GM19099 (cell line): ENCODE results near the gene TFG.

Experiments
- POLR2A ChIP-seq: IDR thresholded peaks from 3 replicates; pipeline ENCODE4 v1.6.1; 2011; ENCODE audit warnings: low read depth; ENCODE audit not compliant: insufficient read length; ENCODE audit errors: extremely low read depth

TFG gene

DNA sequence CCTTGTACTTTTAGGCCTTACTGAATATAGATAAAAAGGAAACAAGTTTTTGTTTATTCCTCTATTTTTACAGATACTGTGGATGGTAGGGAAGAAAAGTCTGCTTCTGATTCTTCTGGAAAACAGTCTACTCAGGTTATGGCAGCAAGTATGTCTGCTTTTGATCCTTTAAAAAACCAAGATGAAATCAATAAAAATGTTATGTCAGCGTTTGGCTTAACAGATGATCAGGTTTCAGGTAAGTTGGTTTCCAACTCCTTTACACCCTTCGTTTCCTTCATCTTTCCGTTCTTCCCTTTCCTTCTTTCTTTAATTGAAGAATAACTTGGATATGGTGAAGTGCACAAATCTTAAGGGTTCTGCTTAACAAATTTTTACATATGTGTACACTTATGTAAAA is 23.1 kb downstream of the TFG start:
- no peak for TF ChIP-seq POLR2A

DNA sequence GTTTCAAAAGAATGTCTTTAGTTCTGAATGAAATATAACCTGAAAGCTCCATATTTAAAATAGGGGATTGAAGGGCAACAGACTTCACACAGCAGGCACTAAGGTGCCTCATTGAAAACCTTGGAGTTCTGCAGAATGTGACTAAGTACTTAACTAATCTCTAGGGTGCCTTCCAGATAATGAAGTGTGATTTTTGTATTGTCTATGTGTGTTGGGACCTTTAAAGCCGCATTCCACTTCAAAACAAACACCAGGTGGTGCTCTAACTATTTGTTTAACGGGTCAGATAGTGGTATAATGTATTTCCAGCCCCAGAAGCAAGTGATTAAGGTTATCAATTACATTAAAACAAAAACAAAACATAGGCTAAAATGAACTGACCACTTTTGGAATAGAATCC is 28.0 kb downstream of the TFG start:
- no peak for TF ChIP-seq POLR2A

DNA sequence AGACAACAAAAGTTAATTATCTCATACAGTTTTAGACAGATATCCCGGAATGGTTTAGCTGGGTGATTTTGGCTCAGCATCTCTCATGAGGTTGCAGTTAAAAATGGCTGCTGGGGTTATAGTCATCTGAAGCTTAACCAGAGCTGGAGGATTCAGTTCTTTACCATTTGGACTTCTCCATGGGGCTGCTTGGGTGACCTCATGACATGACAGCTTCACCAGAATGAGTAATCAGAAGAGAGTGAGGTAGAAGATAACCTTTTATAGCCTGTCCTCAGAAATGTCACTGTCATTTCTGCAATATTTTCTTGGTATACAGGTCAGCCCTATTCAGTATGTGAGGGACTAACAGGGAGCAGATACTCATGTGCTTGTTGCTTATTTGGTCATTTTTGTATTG is 30.9 kb downstream of the TFG start:
- no peak for TF ChIP-seq POLR2A

DNA sequence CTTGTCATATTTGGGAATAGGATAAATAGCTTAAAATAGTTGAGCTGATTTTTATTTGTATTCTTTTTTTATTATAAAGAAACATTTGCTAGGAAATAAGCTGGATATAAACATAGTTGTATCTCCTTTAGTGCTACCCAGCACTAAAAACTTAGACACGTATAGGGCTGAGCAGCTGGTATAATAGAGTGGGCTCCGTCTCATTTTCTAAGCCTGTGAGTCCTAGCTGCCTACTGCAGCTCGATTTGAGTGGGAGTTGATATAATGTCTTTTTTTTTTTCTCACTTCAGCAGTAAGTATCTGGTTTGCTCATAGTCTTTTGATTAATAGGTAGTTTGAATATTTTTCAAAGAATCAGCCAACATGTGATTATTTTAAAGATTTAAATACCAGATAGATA is 34.2 kb downstream of the TFG start:
- TF ChIP-seq POLR2A: no peak

DNA sequence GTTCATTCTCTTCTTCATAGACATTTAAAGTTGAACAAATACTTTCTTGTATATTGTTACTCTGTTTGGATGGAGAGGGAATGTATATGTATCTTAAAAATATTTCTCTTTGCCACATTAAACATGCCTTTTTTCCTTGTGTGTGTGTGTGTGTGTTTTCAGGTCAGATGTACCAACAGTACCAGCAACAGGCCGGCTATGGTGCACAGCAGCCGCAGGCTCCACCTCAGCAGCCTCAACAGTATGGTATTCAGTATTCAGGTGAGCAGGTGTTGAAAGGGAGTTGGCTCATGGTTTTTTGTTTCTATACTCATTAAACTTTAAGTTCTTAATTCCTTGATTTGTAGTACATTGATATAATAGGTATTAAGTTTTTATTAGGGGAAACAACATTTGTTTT is 35.4 kb downstream of the TFG start:
- no peak for TF ChIP-seq POLR2A

DNA sequence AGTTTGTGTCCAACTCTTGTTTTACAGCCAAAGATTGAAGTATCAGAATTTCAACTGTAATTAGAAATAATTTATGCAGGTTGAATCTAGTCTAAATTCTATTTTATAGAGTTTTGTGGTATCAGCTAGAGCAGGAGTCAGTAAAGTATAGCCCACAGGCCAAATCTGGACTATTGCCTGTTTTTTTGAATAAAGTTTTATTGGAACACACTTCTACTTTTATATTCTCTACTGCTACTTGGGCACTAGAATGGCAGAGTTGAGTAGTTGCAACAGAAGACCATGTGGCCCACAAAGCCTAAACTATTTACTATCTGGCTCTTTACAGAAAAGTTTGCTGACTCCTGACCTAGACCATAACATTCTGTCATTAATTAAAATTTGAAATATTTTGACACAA is 36.3 kb downstream of the TFG start:
- TF ChIP-seq POLR2A: no peak

DNA sequence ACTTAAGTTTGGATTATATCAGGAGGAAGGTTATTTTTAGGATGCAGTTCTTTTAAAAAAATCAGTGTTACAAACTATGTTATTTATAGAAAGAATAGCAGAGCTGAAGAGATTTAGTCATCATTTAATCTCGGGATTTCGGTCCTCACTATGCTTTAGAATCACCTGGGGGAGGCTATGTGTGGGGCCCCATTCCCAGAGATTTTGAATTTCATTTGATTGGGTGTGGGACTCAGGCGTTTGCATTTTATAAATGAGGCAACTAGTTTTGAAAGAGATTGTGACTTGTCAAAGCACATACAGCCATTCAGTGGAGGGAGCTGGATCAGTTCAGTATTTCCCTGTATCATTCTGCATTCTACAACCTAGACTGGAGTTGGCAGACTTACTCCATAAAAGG is 36.8 kb downstream of the TFG start:
- TF ChIP-seq POLR2A: no peak

DNA sequence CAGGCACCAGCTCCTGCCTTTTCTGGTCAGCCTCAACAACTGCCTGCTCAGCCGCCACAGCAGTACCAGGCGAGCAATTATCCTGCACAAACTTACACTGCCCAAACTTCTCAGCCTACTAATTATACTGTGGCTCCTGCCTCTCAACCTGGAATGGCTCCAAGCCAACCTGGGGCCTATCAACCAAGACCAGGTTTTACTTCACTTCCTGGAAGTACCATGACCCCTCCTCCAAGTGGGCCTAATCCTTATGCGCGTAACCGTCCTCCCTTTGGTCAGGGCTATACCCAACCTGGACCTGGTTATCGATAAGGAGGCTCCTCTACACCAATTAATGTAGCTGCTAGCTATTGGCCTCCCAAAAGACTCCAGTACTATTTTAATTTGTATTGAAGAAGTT is 38.9 kb downstream of the TFG start:
- TF ChIP-seq POLR2A: no peak

DNA sequence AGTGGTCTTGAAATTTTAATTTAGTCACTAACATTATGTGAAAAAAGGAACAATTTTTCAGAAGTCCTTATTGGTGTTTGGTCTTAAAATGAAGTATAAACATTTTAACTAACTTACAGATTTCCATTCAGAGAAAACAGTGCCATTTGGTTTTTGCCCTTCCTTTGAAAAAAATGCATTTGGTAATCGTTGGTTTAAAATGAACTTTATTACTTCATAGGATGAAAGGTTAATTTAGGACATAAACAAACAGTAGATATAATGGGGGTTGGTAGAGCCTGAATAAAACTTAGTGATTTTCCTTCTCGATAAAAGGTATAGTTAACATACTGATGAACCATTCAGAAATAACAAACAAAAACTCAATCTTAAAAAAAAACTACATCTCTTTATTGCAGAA is 39.7 kb downstream of the TFG start:
- no peak for TF ChIP-seq POLR2A

DNA sequence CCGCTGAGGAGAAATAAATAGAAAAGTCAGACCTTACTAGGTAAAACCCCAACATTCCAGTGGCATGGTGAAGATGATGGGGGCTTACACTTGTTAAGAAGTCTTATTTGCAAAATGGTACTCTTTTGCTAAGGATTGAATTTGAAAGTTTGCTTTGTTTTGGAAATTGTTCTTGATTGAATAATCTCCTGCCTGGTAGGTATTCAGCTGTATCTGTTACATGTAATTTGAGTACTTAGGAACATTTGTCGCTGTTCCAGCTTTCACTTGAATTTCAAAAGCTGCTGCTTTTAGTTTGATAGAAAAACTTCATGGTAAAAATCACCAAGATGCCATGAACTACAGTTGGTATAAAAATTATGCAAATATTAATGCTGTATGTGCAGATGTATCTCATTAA is 44.6 kb downstream of the TFG start:
- no peak for TF ChIP-seq POLR2A

DNA sequence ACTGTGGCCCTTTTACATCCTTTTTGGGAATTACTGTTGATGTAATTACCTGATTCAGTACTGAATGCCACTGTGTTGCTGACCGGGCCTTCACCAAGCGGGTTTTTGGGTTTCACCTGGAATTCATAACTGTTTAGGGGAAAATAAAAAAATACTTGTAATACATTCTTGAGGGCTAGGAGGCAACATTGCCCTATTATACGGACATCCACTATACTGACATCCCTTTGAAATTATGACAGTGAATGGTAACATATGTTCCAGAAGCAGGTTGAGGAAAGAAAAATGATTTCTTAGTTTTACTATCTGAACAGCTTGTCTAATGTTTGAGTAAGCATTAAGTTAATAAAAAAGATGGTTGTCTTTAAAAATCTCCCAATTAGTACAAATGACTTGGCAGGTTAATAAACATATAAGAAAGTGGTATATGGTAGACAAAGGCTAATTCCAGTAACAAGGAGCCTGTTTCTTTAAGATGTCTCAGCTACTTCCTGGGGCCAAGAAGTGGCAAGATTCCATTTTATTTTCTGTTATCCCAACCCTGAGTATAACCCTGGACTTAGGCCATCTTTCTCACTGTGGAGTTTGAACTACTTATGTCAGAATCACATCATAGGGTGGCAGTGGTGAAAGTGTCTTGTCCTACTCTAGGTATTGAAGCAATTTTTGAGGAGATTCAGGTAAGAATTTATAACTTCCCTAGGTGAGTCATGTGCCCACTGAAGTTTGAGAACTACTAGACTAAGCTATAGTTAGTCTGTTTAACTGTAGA is 45.5 kb downstream of the TFG start:
- TF ChIP-seq POLR2A: no peak

DNA sequence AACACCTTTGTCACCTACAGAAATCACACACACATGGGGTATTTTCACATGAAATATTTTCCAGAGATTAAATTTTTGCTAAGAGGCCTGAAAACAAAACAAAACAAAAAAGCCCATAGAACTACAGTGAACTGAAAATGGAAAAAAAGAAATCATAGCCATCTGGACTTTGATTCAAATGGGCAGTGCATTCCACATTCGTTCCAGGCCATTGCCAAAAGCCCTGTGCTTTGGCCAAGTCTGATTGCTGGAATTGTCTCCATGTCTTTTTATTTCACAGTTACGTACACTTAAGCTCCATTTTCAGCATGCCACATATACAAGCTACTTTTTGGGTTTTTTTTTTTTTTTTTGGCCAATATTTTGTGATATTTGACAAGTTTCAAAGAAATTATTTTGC is 47.1 kb downstream of the TFG start:
- no peak for TF ChIP-seq POLR2A

DNA sequence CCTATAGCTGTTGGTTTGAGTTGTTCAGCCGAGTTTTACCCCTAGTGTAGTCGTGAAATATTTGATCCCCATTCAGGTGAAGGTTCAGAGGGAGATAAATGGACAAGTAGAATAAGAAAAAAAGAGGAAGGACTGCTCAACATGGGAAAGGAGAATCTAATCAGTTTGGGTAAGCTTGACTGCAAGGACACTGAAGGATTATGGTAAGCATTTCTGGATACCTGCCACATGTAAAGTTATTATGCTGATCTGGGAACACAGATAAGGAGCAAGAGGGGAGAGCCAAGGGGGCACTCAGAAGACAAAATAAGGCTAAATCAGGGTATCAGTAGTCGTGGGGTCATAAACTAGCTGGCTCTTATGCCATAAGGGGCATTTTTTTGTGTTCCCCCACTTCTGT is 49.9 kb downstream of the TFG start:
- TF ChIP-seq POLR2A: no peak

DNA sequence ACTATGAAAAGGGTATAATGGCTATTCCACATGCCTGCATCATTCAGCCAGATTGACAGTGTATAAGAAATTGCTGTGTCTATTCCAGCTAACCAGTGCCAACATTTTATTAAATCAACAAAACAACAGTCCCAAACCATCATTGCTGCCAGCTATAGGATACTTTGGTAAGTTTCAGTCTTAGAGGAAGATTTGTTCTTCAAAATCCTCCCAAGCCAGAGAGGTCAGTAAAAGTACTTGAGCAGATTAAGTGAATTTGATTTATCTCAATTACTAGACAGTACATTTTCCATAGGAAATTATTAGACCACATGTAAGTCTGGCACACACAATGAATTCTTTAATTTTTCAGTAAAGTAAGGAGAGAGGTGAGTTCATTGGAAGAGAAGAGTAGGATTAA is 50.7 kb downstream of the TFG start:
- no peak for TF ChIP-seq POLR2A

DNA sequence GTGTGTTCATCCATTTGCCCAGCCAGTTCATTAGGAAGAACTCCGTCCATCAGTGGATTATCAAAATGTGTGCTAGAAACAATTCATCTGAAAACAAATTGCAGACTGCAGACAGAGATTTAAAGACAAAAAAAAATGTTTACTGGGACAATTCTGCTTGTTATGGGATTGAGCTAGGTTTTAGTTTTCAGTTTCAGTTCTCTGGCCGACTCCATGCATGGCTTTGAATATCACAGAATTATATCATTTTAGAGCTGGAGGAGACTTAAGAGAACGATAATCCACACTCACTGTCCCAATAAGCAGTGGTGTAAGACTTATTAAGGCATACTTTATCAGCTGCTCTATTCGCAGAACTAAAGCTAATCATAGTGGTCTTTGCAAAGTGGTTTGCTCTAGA is 51.1 kb downstream of the TFG start:
- TF ChIP-seq POLR2A: no peak

DNA sequence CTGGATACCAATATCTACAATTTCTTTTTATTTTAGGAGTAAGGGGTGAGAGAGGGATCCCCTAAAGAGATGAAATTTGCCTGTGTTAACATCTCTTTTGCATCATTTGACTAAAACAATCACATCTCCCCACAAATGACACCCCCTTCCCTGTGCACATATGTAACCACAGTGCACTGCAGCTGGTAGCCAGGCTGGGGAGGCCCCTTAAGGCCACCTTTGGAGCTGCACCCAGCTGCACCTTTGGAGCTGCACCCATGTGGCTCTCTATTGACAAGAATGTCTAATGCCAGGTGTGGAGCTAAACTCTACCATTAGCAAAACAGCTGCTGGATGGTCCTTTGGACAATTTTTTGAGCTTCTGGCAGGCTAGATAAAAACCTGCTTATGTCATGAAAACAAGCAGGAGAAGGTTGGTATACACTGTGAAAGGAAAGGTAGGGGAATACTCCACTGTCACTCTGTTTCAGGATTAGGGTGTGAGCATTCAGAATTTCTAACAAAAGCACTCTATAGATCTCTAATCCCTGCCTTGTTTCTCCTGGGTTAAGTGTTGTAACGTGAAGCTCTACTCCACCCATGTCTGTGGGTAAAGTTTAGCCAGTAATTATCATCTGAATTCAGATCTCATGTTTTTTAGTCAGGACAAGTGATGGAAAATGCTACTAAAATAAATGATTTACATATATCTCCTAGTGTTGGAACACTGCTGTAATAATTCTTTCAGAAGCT is 52.1 kb downstream of the TFG start:
- no peak for TF ChIP-seq POLR2A

DNA sequence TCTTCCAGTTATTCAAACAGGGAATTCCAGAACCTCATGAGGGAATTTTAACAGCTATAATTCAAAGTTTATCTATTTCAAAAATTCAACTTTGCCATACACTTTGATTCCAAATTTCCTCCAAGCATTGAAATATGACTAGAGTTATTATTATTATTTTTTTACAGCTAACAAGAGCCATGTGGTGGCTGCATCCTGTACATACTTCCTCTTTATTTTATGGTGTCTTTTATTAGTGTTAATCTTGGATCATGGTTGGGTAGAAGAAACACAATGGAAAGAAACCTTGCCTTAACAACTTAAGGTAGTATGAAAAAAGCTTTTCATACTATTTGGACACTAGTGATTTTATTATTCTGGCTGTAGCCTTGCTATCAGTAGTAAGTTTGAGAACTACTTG is 52.7 kb downstream of the TFG start:
- TF ChIP-seq POLR2A: no peak

DNA sequence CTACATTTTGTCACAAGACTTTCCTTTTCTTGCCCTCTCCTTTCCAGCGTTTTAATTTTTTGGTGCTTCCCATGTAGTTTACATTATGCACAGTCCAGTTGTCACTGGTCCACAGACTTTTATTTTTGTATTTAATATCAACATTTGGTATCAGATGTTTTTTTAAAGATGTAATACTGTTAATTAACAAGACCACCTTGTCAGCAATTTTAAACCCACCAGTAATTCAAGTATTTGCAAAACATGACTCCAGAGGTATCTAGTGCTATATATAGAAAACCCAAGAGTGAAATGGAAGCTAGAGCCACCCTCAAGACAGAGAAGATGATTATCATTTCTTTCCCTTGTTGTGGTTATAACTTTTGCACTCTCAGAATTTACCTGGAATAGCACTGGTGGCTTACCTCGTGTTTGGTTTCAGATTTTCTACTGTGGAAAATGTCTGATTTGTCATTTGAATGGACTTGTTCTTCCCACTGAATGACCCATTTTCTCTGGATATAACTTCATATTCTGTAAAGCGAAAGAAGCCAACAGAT is 56.2 kb downstream of the TFG start:
- TF ChIP-seq POLR2A: no peak
